ENCODE data around the gene ACTG2.

The ACTG2 gene

GRCh38 chr2:73931531-73932500 lies 39.0 kb downstream of the ACTG2 start:
- H2AK5ac ChIP-seq (ENCODE audit: low read depth, low read length): no peak overlapping the region
- H3K36me3 ChIP-seq (replicated peaks in 1 of 2; ENCODE audit: control insufficient read depth in 2 of 2, insufficient read depth in 2 of 2, low read length in 2 of 2): peaks cover 10 to 73% of the 10 kb centered on the region in 2 donors
- H2BK12ac ChIP-seq (ENCODE audit: low read length): no peak overlapping the region
- H3K9ac ChIP-seq (ENCODE audit: low read depth, low read length, poor library complexity): peak overlapping the region; percentile 31
- no peak overlapping the region for H3K23ac ChIP-seq (ENCODE audit: low read depth, low read length, poor library complexity)
- no peak overlapping the region for H3K4me2 ChIP-seq (ENCODE audit: insufficient read depth, low read length, poor library complexity, severe bottlenecking)
- no peak overlapping the region for H3K4me3 ChIP-seq (ENCODE audit: low read length in 2 of 2)
- no peak overlapping the region for H4K91ac ChIP-seq (ENCODE audit: low read depth, low read length, poor library complexity)
- H3K27ac ChIP-seq (replicated peaks; ENCODE audit: low read length): no peak overlapping the region
- H2BK120ac ChIP-seq (ENCODE audit: low read depth, low read length): no peak overlapping the region
- H2BK5ac ChIP-seq (ENCODE audit: low read length): no peak overlapping the region
- no CpG with 5 or more reads among the region's 7 CpGs for WGBS, 2 donors (ENCODE audit: extremely low coverage in 2 of 2, insufficient read length in 2 of 2, insufficient replicate concordance in 1 of 2)
- H3K14ac ChIP-seq (ENCODE audit: low read length): no peak overlapping the region
- H2BK15ac ChIP-seq (ENCODE audit: low read length): no peak overlapping the region
- H3K27me3 ChIP-seq (ENCODE audit: control insufficient read depth in 3 of 3, insufficient read depth in 3 of 3, low read depth in 1 of 3, low read length in 3 of 3): no peaks in the 10 kb centered on the region
- no peak overlapping the region for H3K4ac ChIP-seq (ENCODE audit: low read length)
- no peak overlapping the region for H3K18ac ChIP-seq (ENCODE audit: low read length)
- H2AFZ ChIP-seq (ENCODE audit: low read length): no peak overlapping the region
- H3K79me1 ChIP-seq (ENCODE audit: low read depth, low read length): peaks cover 2% of the 10 kb centered on the region
- no peak overlapping the region for H4K8ac ChIP-seq (ENCODE audit: low read depth, low read length)
- DNase-seq (ENCODE audit: low spot score): no peak
- H3K4me1 ChIP-seq (ENCODE audit: control insufficient read depth in 2 of 2, insufficient read depth in 1 of 2, low read depth in 1 of 2, low read length in 2 of 2): peaks cover 0 to 6% of the 10 kb centered on the region in 2 donors
- no peaks in the 10 kb centered on the region for H3K9me3 ChIP-seq (replicated peaks in 1 of 2; ENCODE audit: control insufficient read depth in 2 of 2, insufficient read depth in 1 of 2, low read depth in 1 of 2, low read length in 2 of 2)

DNA sequence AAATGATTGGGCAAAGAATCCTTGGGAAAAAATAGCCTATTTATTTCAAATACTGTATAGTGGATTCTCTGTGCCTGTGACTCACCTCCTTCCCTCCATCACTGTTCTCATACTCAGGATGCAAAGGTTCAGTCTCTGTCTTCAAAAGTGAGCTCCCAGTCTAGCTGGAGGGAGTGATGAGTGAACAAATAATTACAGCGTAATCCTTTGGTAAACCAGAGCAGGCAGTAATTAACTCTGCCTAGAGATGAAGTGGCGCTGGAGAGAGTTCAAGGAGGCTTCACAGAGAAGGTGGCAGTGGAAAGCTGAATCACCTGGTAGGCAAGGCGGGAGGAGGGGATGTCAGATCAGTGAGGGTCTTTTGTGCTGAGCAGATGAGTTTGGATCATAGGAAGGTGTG lies 40.4 kb downstream of the ACTG2 start:
- WGBS, 2 donors (ENCODE audit: extremely low coverage in 2 of 2, insufficient read length in 2 of 2, insufficient replicate concordance in 1 of 2): no CpG with 5 or more reads among the region's 3 CpGs
- Histone ChIP-seq H3K4me1 (ENCODE audit: control insufficient read depth in 2 of 2, insufficient read depth in 1 of 2, low read depth in 1 of 2, low read length in 2 of 2) (peaks cover 0 to 3% of the 10 kb centered on the region in 2 donors), H2BK15ac (ENCODE audit: low read length) (no peak overlapping the region), H3K14ac (ENCODE audit: low read length) (no peak overlapping the region), H3K18ac (ENCODE audit: low read length) (no peak overlapping the region), H3K27ac (replicated peaks; ENCODE audit: low read length) (no peak overlapping the region), H2BK5ac (ENCODE audit: low read length) (no peak overlapping the region), H3K23ac (ENCODE audit: low read depth, low read length, poor library complexity) (no peak overlapping the region), H4K8ac (ENCODE audit: low read depth, low read length) (no peak overlapping the region), H3K4me3 (ENCODE audit: low read length in 2 of 2) (no peak overlapping the region), H3K27me3 (ENCODE audit: control insufficient read depth in 3 of 3, insufficient read depth in 3 of 3, low read depth in 1 of 3, low read length in 3 of 3) (no peaks in the 10 kb centered on the region), H2BK120ac (ENCODE audit: low read depth, low read length) (no peak overlapping the region), H4K91ac (ENCODE audit: low read depth, low read length, poor library complexity) (no peak overlapping the region), H3K9ac (ENCODE audit: low read depth, low read length, poor library complexity) (no peak overlapping the region), H3K4ac (ENCODE audit: low read length) (no peak overlapping the region), H3K36me3 (replicated peaks in 1 of 2; ENCODE audit: control insufficient read depth in 2 of 2, insufficient read depth in 2 of 2, low read length in 2 of 2) (peaks cover 10 to 87% of the 10 kb centered on the region in 2 donors), H2AK5ac (ENCODE audit: low read depth, low read length) (no peak overlapping the region), H3K79me1 (ENCODE audit: low read depth, low read length) (no peaks in the 10 kb centered on the region), H2BK12ac (ENCODE audit: low read length) (no peak overlapping the region), H2AFZ (ENCODE audit: low read length) (no peak overlapping the region), H3K9me3 (replicated peaks in 1 of 2; ENCODE audit: control insufficient read depth in 2 of 2, insufficient read depth in 1 of 2, low read depth in 1 of 2, low read length in 2 of 2) (no peaks in the 10 kb centered on the region), H3K4me2 (ENCODE audit: insufficient read depth, low read length, poor library complexity, severe bottlenecking) (no peak overlapping the region)
- DNase-seq (ENCODE audit: low spot score): no peak

GRCh38 chr2:73935641-73936040 lies 42.8 kb downstream of the ACTG2 start:
- H4K91ac ChIP-seq (ENCODE audit: low read depth, low read length, poor library complexity): no peak overlapping the region
- H3K36me3 ChIP-seq (replicated peaks in 1 of 2; ENCODE audit: control insufficient read depth in 2 of 2, insufficient read depth in 2 of 2, low read length in 2 of 2): peaks cover 10 to 93% of the 10 kb centered on the region in 2 donors

GRCh38 chr2:73937103-73937885 lies 44.5 kb downstream of the ACTG2 start:
- Histone ChIP-seq H3K18ac (ENCODE audit: low read length) (no peak overlapping the region), H3K4ac (ENCODE audit: low read length) (no peak overlapping the region), H3K9me3 (replicated peaks in 1 of 2; ENCODE audit: control insufficient read depth in 2 of 2, insufficient read depth in 1 of 2, low read depth in 1 of 2, low read length in 2 of 2) (no peaks in the 10 kb centered on the region), H2BK15ac (ENCODE audit: low read length) (no peak overlapping the region), H4K91ac (ENCODE audit: low read depth, low read length, poor library complexity) (no peak overlapping the region), H3K23ac (ENCODE audit: low read depth, low read length, poor library complexity) (no peak overlapping the region), H3K4me2 (ENCODE audit: insufficient read depth, low read length, poor library complexity, severe bottlenecking) (no peak overlapping the region), H3K4me3 (ENCODE audit: low read length in 2 of 2) (no peak overlapping the region), H3K4me1 (ENCODE audit: control insufficient read depth in 2 of 2, insufficient read depth in 1 of 2, low read depth in 1 of 2, low read length in 2 of 2) (peaks cover 0 to 3% of the 10 kb centered on the region in 2 donors), H2BK5ac (ENCODE audit: low read length) (no peak overlapping the region), H2BK12ac (ENCODE audit: low read length) (no peak overlapping the region), H4K8ac (ENCODE audit: low read depth, low read length) (no peak overlapping the region), H3K79me1 (ENCODE audit: low read depth, low read length) (no peaks in the 10 kb centered on the region), H3K36me3 (replicated peaks in 1 of 2; ENCODE audit: control insufficient read depth in 2 of 2, insufficient read depth in 2 of 2, low read length in 2 of 2) (peaks cover 9 to 98% of the 10 kb centered on the region in 2 donors), H2BK120ac (ENCODE audit: low read depth, low read length) (no peak overlapping the region), H2AFZ (ENCODE audit: low read length) (no peak overlapping the region), H3K14ac (ENCODE audit: low read length) (no peak overlapping the region), H3K27ac (replicated peaks; ENCODE audit: low read length) (no peak overlapping the region), H2AK5ac (ENCODE audit: low read depth, low read length) (no peak overlapping the region), H3K9ac (ENCODE audit: low read depth, low read length, poor library complexity) (no peak overlapping the region), H3K27me3 (ENCODE audit: control insufficient read depth in 3 of 3, insufficient read depth in 3 of 3, low read depth in 1 of 3, low read length in 3 of 3) (no peaks in the 10 kb centered on the region)
- no CpG with 5 or more reads among the region's 4 CpGs for WGBS, 2 donors (ENCODE audit: extremely low coverage in 2 of 2, insufficient read length in 2 of 2, insufficient replicate concordance in 1 of 2)
- DNase-seq (ENCODE audit: low spot score): no peak

More at GRCh38 chr2:73935641-73936040, 42.8 kb downstream of the ACTG2 start:
- H3K27ac ChIP-seq (replicated peaks; ENCODE audit: low read length): no peak overlapping the region
- H3K4ac ChIP-seq (ENCODE audit: low read length): no peak overlapping the region
- no peak overlapping the region for H3K9ac ChIP-seq (ENCODE audit: low read depth, low read length, poor library complexity)
- H2AK5ac ChIP-seq (ENCODE audit: low read depth, low read length): no peak overlapping the region
- H3K4me3 ChIP-seq (ENCODE audit: low read length in 2 of 2): no peak overlapping the region
- no peak overlapping the region for H2BK5ac ChIP-seq (ENCODE audit: low read length)
- H3K79me1 ChIP-seq (ENCODE audit: low read depth, low read length): no peaks in the 10 kb centered on the region
- H4K8ac ChIP-seq (ENCODE audit: low read depth, low read length): no peak overlapping the region
- H3K4me2 ChIP-seq (ENCODE audit: insufficient read depth, low read length, poor library complexity, severe bottlenecking): no peak overlapping the region
- H3K14ac ChIP-seq (ENCODE audit: low read length): no peak overlapping the region
- no peak for DNase-seq (ENCODE audit: low spot score)
- H2BK12ac ChIP-seq (ENCODE audit: low read length): no peak overlapping the region
- H2AFZ ChIP-seq (ENCODE audit: low read length): no peak overlapping the region
- H2BK120ac ChIP-seq (ENCODE audit: low read depth, low read length): no peak overlapping the region
- no peak overlapping the region for H2BK15ac ChIP-seq (ENCODE audit: low read length)
- no peak overlapping the region for H3K23ac ChIP-seq (ENCODE audit: low read depth, low read length, poor library complexity)
- H3K27me3 ChIP-seq (ENCODE audit: control insufficient read depth in 3 of 3, insufficient read depth in 3 of 3, low read depth in 1 of 3, low read length in 3 of 3): no peaks in the 10 kb centered on the region
- H3K9me3 ChIP-seq (replicated peaks in 1 of 2; ENCODE audit: control insufficient read depth in 2 of 2, insufficient read depth in 1 of 2, low read depth in 1 of 2, low read length in 2 of 2): no peaks in the 10 kb centered on the region
- H3K18ac ChIP-seq (ENCODE audit: low read length): no peak overlapping the region
- H3K4me1 ChIP-seq (ENCODE audit: control insufficient read depth in 2 of 2, insufficient read depth in 1 of 2, low read depth in 1 of 2, low read length in 2 of 2): peaks cover 0 to under 1% of the 10 kb centered on the region in 2 donors
